HG02571 (cell line): ENCODE measurements around the gene FLACC1.
"Not testable (repeated sequence)": the region's sequence is repeated elsewhere in the genome, so short reads cannot be mapped to it uniquely, and the experiment has no call there.

Source experiments
- ATAC-seq: cut with Tn5 transposase; IDR thresholded peaks from one replicate; pipeline ENCODE4 v1.9.1; 2021; ENCODE audit warnings: mild to moderate bottlenecking, moderate library complexity; ENCODE audit not compliant: unreplicated experiment

FLACC1 gene

DNA sequence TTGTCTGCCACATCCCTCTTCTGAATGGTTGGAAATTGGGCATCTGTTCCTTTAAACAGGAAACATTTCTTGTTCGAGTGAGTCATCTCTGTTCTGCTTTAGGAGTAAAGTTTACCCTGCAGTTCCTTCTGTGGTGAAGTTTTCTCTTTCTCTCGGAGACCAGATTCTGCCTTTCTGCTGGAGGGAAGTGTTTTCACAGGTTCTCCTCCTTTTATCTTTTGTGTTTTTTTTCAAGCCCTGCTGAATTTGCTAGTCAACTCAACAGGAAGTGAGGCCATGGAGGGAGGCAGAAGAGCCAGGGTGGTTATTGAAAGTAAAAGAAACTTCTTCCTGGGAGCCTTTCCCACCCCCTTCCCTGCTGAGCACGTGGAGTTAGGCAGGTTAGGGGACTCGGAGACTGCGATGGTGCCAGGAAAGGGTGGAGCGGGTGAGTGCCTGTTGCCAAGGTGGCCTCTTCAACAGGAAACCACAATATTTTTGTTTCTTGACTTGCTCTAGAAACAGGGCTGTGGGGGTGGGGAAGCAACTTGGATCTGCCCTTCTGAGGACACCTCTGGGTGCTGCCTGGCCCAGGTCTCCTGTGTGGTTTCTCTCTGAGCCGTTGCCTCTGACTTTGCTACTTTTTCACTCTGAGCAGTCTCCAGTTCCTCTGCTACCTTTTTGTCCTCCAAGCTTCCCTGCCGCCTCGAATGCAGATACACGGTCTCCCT is 99.0 kb downstream of the FLACC1 start:
- ATAC-seq, result peak; percentile 66

- peak; percentile 46 for ATAC-seq
Observed at GRCh38 chr2:201257381-201257955, 99.7 kb downstream of the FLACC1 start.

GRCh38 chr2:201256082-201256481 is 101.1 kb downstream of the FLACC1 start:
- no peak for ATAC-seq

DNA sequence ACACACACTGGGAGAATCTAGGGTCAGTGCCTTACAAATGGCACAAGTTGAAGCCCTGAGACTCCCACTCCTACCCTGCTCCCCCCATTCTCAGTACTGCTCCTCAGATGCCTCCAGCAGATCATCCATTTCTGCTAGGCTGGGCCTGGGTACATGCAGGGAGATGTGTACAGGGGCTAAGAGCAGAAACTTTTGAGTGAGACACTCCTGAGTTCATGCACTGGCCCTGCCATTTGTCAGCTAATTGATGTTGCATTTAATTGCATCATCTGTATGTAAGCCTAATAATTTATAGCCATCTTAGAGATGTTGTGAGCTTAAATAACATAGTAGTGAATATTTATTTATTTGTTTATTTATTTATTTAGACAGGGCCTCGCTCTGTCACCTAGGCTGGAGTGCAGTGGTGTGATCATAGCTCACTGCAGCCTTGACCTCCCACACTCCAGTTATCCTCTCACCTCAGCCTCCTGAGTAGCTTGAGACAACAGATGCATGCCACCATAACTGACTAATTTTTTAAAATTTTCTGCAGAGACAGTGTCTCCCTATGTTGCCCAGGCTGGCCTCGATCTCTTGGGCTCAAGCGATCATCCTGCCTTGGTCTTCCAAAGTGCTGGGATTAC is 101.6 kb downstream of the FLACC1 start:
- ATAC-seq, result no peak

- no peak for ATAC-seq
Observed at GRCh38 chr2:201254081-201254730, 102.9 kb downstream of the FLACC1 start.

- ATAC-seq, result no peak
Observed at GRCh38 chr2:201250741-201251140, 106.4 kb downstream of the FLACC1 start.

DNA sequence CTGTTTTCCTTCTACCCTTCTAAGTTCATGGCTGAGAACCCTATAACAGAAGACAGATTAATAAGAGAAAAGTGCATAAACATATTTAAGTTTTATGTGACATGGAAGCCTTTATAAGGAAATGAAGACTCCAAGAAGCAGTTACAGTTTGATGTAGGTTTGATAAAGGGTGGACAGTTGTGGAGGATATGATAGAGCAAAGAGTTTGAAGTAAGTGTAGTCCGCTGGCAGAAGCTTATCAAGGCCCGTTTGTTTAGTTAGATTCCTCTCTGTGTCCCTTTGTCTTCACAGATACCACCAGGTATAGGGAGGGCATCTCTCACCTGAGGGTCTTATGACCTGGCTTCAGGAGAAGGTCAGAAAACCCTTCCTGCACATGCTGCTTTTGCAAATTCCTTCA is 107.3 kb downstream of the FLACC1 start:
- no peak for ATAC-seq

DNA sequence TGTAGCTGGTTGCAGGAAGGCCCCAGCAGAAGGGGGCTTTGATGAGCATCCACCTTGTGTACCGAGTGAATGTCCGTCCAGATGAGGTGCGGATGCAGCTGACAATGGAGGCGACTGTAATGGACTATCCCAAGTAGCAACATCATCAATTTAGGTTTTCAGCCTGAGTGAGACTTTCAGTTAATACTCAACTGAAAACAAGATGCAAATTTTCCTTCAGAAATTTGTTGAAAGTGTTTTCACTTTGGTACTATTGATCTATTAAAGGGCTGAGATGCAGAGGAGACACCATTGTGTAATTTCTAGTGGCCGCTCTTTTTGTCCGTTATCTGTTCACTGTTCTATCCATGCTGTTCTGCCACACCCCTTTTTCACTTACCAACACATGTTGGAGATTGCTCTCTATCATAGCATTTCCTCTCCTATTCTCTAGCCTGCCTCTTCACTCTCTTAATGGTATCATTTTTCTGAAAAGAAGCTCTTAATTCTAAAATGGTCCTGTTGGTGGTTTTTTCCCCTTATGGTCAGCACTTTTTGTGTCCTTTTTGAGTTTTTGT is 108.8 kb downstream of the FLACC1 start:
- no peak for ATAC-seq

DNA sequence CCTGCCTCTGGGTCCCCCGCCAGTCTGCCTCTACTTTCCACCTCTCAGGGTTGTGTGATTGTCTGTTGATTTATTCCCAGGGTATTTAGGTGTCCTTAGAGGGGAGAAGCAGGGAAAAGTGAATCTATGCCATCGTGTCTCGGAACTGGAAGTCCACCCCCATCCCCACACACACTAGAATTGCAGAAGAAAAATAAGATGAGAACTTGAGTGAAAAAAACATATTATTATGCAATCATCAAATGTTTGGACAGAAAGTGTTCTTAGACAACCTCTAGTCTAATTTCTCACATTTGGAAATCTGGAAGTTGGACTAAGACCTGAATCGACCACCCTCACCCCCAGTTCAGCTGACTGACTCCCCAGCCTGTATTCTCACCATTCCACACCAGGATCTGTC is 110.9 kb downstream of the FLACC1 start:
- no peak for ATAC-seq

- no peak for ATAC-seq
Observed at GRCh38 chr2:201244829-201245228, 112.3 kb downstream of the FLACC1 start.

DNA sequence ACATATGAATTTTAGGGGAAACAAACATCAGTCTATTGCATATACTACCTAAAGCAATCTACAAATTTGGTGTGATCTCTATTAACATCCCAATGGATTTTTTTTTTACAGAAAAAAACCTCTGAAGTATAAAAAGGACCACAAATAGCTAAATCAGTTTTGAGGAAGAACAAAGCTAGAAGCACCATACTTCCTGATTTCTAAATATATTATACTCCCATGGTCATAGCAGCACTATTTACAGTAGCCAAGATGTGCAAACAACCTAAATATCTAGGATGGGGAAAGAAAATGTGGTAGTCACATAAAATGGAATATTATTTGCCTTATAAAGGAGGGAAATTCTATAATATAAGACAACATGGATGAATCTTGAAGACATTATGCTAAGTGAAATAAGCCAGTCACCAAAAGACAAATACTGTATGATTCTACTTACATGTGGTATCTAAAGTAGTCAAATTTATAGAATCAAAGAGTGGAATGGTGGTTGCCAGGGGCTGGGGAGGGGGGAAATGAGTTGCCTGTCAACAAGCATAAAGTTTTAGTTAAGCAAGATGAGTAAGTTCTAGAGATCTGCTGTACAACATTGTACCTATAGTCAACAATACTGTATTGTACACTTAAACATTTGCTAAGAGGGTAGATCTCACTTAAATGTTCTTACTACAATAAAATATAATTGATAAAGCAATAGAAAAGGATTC is 114.4 kb downstream of the FLACC1 start:
- no peak for ATAC-seq

- not testable (repeated sequence) for ATAC-seq
Observed at GRCh38 chr2:201239167-201239935, 117.8 kb downstream of the FLACC1 start.
